GM03348 (cell line): ENCODE results near the gene GAL3ST3.

Source experiments
- DNase-seq: peaks from one replicate; pipeline ENCODE4 v3.0.0; 2012; ENCODE audit warnings: low spot score

The GAL3ST3 gene

GRCh38 chr11:66069715-66070603, 21.0 kb upstream of the GAL3ST3 start, which contains the start of gene PACS1:
TSS of gene PACS1 (plus strand) at chr11:66070272. CDS start at chr11:66070487, 215 bp downstream.
- peak; percentile 96 for DNase-seq

GRCh38 chr11:66068923-66069714, 20.2 kb upstream of the GAL3ST3 start:
- peak; percentile 82 for DNase-seq

- DNase-seq: peak; percentile 82
These were observed 19.3 kb upstream of the GAL3ST3 start for GRCh38 chr11:66068154-66068821.

GRCh38 chr11:66067640-66068039, 18.7 kb upstream of the GAL3ST3 start:
- DNase-seq: no peak

- no peak for DNase-seq
These were observed 17.8 kb upstream of the GAL3ST3 start for GRCh38 chr11:66066751-66067150.

- no peak for DNase-seq
These were observed 15.6 kb upstream of the GAL3ST3 start for GRCh38 chr11:66064571-66064970.

GRCh38 chr11:66063900-66064299, 14.9 kb upstream of the GAL3ST3 start:
- DNase-seq: no peak

GRCh38 chr11:66062408-66062807, 13.4 kb upstream of the GAL3ST3 start:
- DNase-seq: no peak

GRCh38 chr11:66061268-66061667, 12.3 kb upstream of the GAL3ST3 start:
- no peak for DNase-seq

- no peak for DNase-seq
These were observed 11.2 kb upstream of the GAL3ST3 start for GRCh38 chr11:66059966-66060680.

GRCh38 chr11:66056501-66056900, 7.5 kb upstream of the GAL3ST3 start:
- DNase-seq: no peak

- no peak for DNase-seq
These were observed 6.1 kb upstream of the GAL3ST3 start for GRCh38 chr11:66055021-66055420.

GRCh38 chr11:66052664-66052982, 3.7 kb upstream of the GAL3ST3 start:
- no peak for DNase-seq

GRCh38 chr11:66051766-66052663, 3.1 kb upstream of the GAL3ST3 start, which contains the start of gene SF3B2:
TSS of gene SF3B2 (plus strand) at chr11:66052364. CDS start at chr11:66052385, 21 bp downstream.
- DNase-seq: peak; percentile 98

- no peak for DNase-seq
These were observed 2.4 kb upstream of the GAL3ST3 start for GRCh38 chr11:66051371-66051765.

GRCh38 chr11:66050581-66051231, 1.7 kb upstream of the GAL3ST3 start:
- no peak for DNase-seq

GRCh38 chr11:66047541-66048365, 1.2 kb downstream of the GAL3ST3 start:
- no peak for DNase-seq

- DNase-seq: no peak
These were observed 2.1 kb downstream of the GAL3ST3 start for GRCh38 chr11:66046901-66047300.

- DNase-seq: peak; percentile 94
These were observed 3.8 kb downstream of the GAL3ST3 start for GRCh38 chr11:66045177-66045639.
